GM21367 (cell line): ENCODE results near the gene MSI2.

Experiments used
- ATAC-seq: cut with Tn5 transposase; IDR thresholded peaks from one replicate; pipeline ENCODE4 v1.9.1; 2021; ENCODE audit not compliant: unreplicated experiment

Gene MSI2

GRCh38 chr17:57429966-57430365 lies 173.6 kb downstream of the MSI2 start:
- ATAC-seq: no peak

GRCh38 chr17:57431415-57431814 lies 175.1 kb downstream of the MSI2 start:
- no peak for ATAC-seq

- no peak for ATAC-seq
Measured at GRCh38 chr17:57432507-57433277, 176.4 kb downstream of the MSI2 start.

GRCh38 chr17:57433452-57433851 lies 177.1 kb downstream of the MSI2 start:
- no peak for ATAC-seq

- no peak for ATAC-seq
Measured at GRCh38 chr17:57434361-57434760, 178.0 kb downstream of the MSI2 start.

GRCh38 chr17:57436565-57436964 lies 180.2 kb downstream of the MSI2 start:
- ATAC-seq: no peak

- ATAC-seq: no peak
Measured at GRCh38 chr17:57438066-57438731, 181.9 kb downstream of the MSI2 start.

GRCh38 chr17:57439651-57440050 lies 183.3 kb downstream of the MSI2 start:
- no peak for ATAC-seq

- ATAC-seq: no peak
Measured at GRCh38 chr17:57440522-57441269, 184.4 kb downstream of the MSI2 start.

GRCh38 chr17:57441270-57441600 lies 184.9 kb downstream of the MSI2 start:
- ATAC-seq: no peak

GRCh38 chr17:57442401-57442823 lies 186.1 kb downstream of the MSI2 start:
- no peak for ATAC-seq

GRCh38 chr17:57442914-57443571 lies 186.7 kb downstream of the MSI2 start:
- no peak for ATAC-seq

- no peak for ATAC-seq
Measured at GRCh38 chr17:57443781-57444180, 187.5 kb downstream of the MSI2 start.

GRCh38 chr17:57444682-57445450 lies 188.5 kb downstream of the MSI2 start:
- no peak for ATAC-seq

- ATAC-seq: no peak
Measured at GRCh38 chr17:57445772-57446472, 189.6 kb downstream of the MSI2 start.

- ATAC-seq: no peak
Measured at GRCh38 chr17:57447357-57447989, 191.2 kb downstream of the MSI2 start.

GRCh38 chr17:57447990-57448758 lies 191.9 kb downstream of the MSI2 start:
- no peak for ATAC-seq

GRCh38 chr17:57448759-57449283 lies 192.5 kb downstream of the MSI2 start:
- no peak for ATAC-seq

GRCh38 chr17:57451191-57451590 lies 194.9 kb downstream of the MSI2 start:
- no peak for ATAC-seq
